ENCODE results near the gene KDF1.

Gene KDF1

DNA sequence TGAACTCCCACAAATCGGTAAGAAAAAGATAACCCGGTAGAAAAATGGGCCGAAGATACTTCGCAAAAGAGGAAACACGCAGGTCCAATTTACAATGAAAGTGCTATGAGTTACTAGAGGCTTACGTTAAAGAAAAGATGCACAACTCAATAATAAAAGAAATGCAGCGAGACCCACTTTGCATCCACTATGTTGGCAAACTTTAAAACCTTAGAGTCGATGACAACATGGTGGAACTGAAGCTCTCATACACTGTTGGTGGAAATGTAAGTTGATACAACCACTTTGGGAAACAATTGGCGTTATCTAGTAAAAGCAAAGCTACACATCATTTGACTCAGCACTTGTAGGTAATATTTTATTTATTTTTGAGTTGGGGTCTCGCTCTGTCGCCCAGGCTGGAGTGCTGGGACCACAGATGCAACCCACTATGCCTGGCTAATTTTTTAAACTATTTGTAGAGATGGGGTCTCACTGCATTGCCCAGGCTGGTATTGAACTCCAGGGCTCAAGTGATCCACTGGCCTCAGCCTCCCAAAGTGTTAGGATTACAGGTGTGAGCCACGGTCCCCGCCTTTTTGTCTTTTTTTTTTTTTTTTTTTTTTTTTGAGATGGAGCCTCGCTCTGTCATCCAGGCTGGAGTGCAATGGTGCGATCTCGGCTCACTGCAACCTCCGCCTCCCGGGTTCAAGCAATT is 59.3 kb downstream of the KDF1 start:
- TF ChIP-seq, protein P1, sequence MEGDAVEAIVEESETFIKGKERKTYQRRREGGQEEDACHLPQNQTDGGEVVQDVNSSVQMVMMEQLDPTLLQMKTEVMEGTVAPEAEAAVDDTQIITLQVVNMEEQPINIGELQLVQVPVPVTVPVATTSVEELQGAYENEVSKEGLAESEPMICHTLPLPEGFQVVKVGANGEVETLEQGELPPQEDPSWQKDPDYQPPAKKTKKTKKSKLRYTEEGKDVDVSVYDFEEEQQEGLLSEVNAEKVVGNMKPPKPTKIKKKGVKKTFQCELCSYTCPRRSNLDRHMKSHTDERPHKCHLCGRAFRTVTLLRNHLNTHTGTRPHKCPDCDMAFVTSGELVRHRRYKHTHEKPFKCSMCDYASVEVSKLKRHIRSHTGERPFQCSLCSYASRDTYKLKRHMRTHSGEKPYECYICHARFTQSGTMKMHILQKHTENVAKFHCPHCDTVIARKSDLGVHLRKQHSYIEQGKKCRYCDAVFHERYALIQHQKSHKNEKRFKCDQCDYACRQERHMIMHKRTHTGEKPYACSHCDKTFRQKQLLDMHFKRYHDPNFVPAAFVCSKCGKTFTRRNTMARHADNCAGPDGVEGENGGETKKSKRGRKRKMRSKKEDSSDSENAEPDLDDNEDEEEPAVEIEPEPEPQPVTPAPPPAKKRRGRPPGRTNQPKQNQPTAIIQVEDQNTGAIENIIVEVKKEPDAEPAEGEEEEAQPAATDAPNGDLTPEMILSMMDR (conservative IDR thresholded peaks at IDR 0.05; ENCODE audit: low read depth, low read length): no peak
- no peak for DNase-seq (ENCODE audit: low read depth)
- peak overlapping the region; percentile 90 for H3K4me3 ChIP-seq (ENCODE audit: low read length)

DNA sequence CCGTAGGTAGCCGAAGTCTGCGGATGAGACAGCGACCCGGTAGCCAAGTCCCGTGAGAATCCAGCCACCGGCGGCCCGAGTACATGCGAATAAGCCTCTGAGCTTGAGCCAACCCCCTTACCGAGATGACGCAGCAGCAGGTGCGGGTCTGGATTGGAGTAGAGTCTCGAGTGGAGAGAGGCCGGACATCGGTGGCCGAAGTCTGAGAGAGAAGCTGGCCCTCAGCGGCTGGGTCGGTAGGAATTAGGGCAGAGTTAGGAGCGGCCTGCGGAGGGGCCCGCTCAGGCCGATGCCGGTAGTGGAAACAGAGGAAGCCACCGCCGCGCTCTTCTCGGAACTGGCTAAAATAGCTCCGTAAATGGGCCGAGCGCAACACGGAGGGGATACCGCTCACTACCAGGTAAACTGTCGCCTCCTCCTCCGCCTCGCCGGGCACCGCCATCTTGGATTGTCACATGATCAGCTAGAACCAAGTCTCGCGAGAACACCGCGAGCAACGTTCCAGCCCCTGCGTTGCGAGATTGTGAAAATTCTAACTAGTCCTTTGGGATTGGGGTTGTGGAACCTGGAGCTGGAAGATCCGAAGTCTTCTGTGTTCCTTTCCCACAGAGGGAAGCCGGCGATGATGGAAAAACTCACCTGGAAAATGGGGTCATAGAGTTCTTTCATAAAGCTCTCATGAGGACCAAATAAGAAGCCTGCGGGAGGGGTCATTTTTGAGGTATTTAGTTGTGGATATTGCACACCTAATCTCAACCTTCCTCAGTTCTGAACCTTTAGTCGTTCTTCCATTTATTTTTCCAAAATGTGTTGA is 60.1 kb downstream of the KDF1 start, which contains the start of gene GPATCH3:
Gene GPATCH3 (minus strand): TSS at position 467 of the 814 bp plus-strand sequence. CDS start 25 bp downstream, at position 442.
- TF ChIP-seq, protein P1 (conservative IDR thresholded peaks at IDR 0.05; ENCODE audit: low read depth, low read length): no peak
- DNase-seq (ENCODE audit: low read depth): peak; percentile 79
- peak within 1 kb of the TSS; percentile 90 for H3K4me3 ChIP-seq (ENCODE audit: low read length)
